Liver (tissue), 9 donors: ENCODE data around the gene PATJ. TPM values are rescaled to one million over a fixed set of nuclear protein-coding genes. Genes with fewer than 3 reads are reported as not detected.

ENCODE experiments used
- DNase-seq: peaks from one replicate; pipeline ENCODE4 v3.0.0-alpha.2; 2017; ENCODE audit warnings: low spot score
- H3K27ac ChIP-seq, 2 donors: one replicate each; pipeline ENCODE4 v1.7.0; 2013; ENCODE audit warnings: inconsistent platforms in 2 of 2, low read length in 2 of 2, control low read depth in 1 of 2, low read depth in 1 of 2, mild to moderate bottlenecking in 1 of 2
- H3K27me3 ChIP-seq, 4 donors: one replicate each; pipeline versions ENCODE4 v1.6.1 to v1.7.0; 2013; ENCODE audit warnings: low read length in 3 of 4, inconsistent platforms in 1 of 4, mild to moderate bottlenecking in 1 of 4, moderate library complexity in 1 of 4; ENCODE audit not compliant: control insufficient read depth in 4 of 4, insufficient read depth in 4 of 4
- H3K36me3 ChIP-seq, 4 donors: one replicate each; pipeline versions ENCODE4 v1.6.1 to v1.7.0; 2013; ENCODE audit warnings: low read length in 3 of 4, mild to moderate bottlenecking in 3 of 4, low read depth in 1 of 4, moderate library complexity in 1 of 4; ENCODE audit not compliant: control insufficient read depth in 4 of 4, insufficient read depth in 3 of 4
- H3K4me1 ChIP-seq, 4 donors: one replicate each; pipeline versions ENCODE4 v1.6.1 to v1.7.0; 2013; ENCODE audit warnings: low read length in 3 of 4, mild to moderate bottlenecking in 3 of 4, moderate library complexity in 1 of 4; ENCODE audit not compliant: control insufficient read depth in 4 of 4, insufficient read depth in 4 of 4
- H3K4me3 ChIP-seq, 3 donors: one replicate each; pipeline versions ENCODE4 v1.6.1 to v1.7.0; 2013; ENCODE audit warnings: low read length in 3 of 3, control low read depth in 1 of 3, low read depth in 1 of 3, mild to moderate bottlenecking in 1 of 3
- H3K9ac ChIP-seq, 2 donors: one replicate each; pipeline ENCODE4 v1.7.0; 2013; ENCODE audit warnings: low read length in 2 of 2, mild to moderate bottlenecking in 2 of 2, moderate library complexity in 2 of 2, control low read depth in 1 of 2, low read depth in 1 of 2
- H3K9me3 ChIP-seq, 4 donors: one replicate each; pipeline versions ENCODE4 v1.6.1 to v1.7.0; 2013; ENCODE audit warnings: low read length in 3 of 4; ENCODE audit not compliant: control insufficient read depth in 4 of 4
- EGR1 ChIP-seq, 2 donors: IDR thresholded peaks; 2 replicates each; pipeline ENCODE4 v1.6.1; 2016 to 2018; ENCODE audit warnings: antibody characterized with exemption in 2 of 2, low read depth in 2 of 2
- FOXA1 ChIP-seq: IDR thresholded peaks from 2 replicates; pipeline ENCODE4 v1.6.1; 2016; ENCODE audit warnings: antibody characterized with exemption
- FOXA2 ChIP-seq: IDR thresholded peaks from 2 replicates; pipeline ENCODE4 v1.6.1; 2016; ENCODE audit warnings: antibody characterized with exemption
- GABPA ChIP-seq, 2 donors: IDR thresholded peaks in 1 of 2; conservative IDR thresholded peaks in 1 of 2; 2 replicates each; pipeline ENCODE4 v1.6.1; 2016; ENCODE audit warnings: antibody characterized with exemption in 2 of 2, mild to moderate bottlenecking in 1 of 2, moderate library complexity in 1 of 2
- HNF4A ChIP-seq, 2 donors: conservative IDR thresholded peaks; 2 replicates each; pipeline ENCODE4 v1.6.1; 2016; ENCODE audit warnings: antibody characterized with exemption in 2 of 2, mild to moderate bottlenecking in 2 of 2
- HNF4G ChIP-seq: IDR thresholded peaks from 2 replicates; pipeline ENCODE4 v1.6.1; 2016; ENCODE audit warnings: antibody characterized with exemption
- JUND ChIP-seq, 2 donors: IDR thresholded peaks; 2 replicates each; pipeline ENCODE4 v1.6.1; 2016; ENCODE audit warnings: antibody characterized with exemption in 2 of 2
- NR2F2 ChIP-seq: IDR thresholded peaks from 2 replicates; pipeline ENCODE4 v1.6.1; 2016; ENCODE audit warnings: antibody characterized with exemption
- RAD21 ChIP-seq, 2 donors: IDR thresholded peaks; 2 replicates each; pipeline ENCODE4 v1.6.1; 2016; ENCODE audit warnings: antibody characterized with exemption in 2 of 2, mild to moderate bottlenecking in 2 of 2
- RXRA ChIP-seq, 2 donors: IDR thresholded peaks; 2 replicates each; pipeline ENCODE4 v1.6.1; 2017 to 2018; ENCODE audit warnings: antibody characterized with exemption in 2 of 2, mild to moderate bottlenecking in 1 of 2
- SP1 ChIP-seq: IDR thresholded peaks from 2 replicates; pipeline ENCODE4 v1.6.1; 2018; ENCODE audit warnings: antibody characterized with exemption, mild to moderate bottlenecking
- TAF1 ChIP-seq: conservative IDR thresholded peaks from 2 replicates; pipeline ENCODE4 v1.6.1; 2016; ENCODE audit warnings: antibody characterized with exemption, mild to moderate bottlenecking
- YY1 ChIP-seq: IDR thresholded peaks from 2 replicates; pipeline ENCODE4 v1.6.1; 2016; ENCODE audit warnings: antibody characterized with exemption, mild to moderate bottlenecking
- WGBS: extraction: QIAGEN DNeasy Blood & Tissue Kit; methylation state at CpG from one replicate; pipeline ENCODE4 v1.1.7; 2013; 5-methylcytosine and 5-hydroxymethylcytosine counted together
- polyA plus RNA-seq, 2 donors: library from polyadenylated mRNA; stranded (reverse) in 1 of 2; unstranded in 1 of 2; fragments of 200-250 nt in 1 of 2; fragments of >200 nt in 1 of 2; fragmentation: Nextera tagmentation in 1 of 2; extraction: Ambion mirVana in 1 of 2; gene quantifications; one replicate each; pipeline versions ENCODE4 v1.2.1 to v1.2.3, GENCODE V29; 2013 to 2015
- total RNA-seq, 2 donors: library from RNA; depleted of rRNA; stranded (reverse); fragments of >200 nt; gene quantifications; one replicate each; pipeline ENCODE4 v1.2.3, GENCODE V29; 2014
- TF ChIP-seq, protein P1 (sequence below): IDR thresholded peaks from 2 replicates; pipeline ENCODE4 v1.6.1; 2016; ENCODE audit warnings: antibody characterized with exemption, mild to moderate bottlenecking
- TF ChIP-seq, protein P2 (sequence below): IDR thresholded peaks from 2 replicates; pipeline ENCODE4 v1.6.1; 2016; ENCODE audit warnings: antibody characterized with exemption
- TF ChIP-seq, protein P3 (sequence below): IDR thresholded peaks from 2 replicates; pipeline ENCODE4 v1.6.1; 2016; ENCODE audit warnings: antibody characterized with exemption
- TF ChIP-seq, protein P4 (sequence below): fragments of 150-350 bp; IDR thresholded peaks from 2 replicates; pipeline ENCODE4 v1.5.1; 2017; ENCODE audit warnings: improper control_type of control experiment, low read depth, low read length; ENCODE audit not compliant: missing input control
- TF ChIP-seq, protein P5 (sequence below): IDR thresholded peaks from 2 replicates; pipeline ENCODE4 v1.6.1; 2016; ENCODE audit warnings: antibody characterized with exemption
- donor health status: healthy.
- donor health status: healthy.
- donor health status: healthy.
- donor health status: healthy.
- donor health status: healthy.

The PATJ gene
- total and polyA plus RNA-seq, 4 donors: 5.7 to 29.8 (median 9.0) TPM

DNA sequence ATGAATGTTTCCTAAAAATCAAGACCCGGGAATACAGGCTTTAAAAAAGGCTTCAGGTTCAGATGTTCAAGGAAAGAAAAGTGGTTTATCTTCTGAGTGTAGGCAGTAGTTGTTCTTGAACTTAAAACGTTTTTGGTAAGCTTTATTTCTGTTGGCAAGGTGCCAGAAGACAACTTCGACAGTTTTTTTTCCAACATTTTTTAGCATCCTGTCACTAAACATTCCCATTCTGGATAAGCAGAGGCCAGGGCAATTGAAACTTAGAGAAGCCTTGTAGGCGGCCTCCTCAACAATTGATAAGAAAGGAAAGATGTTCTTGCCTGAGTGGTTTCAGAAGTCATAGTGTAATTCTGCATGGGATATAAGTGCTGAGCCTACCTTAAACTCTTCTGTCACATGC is 66.7 kb downstream of the PATJ start:
- H3K27ac ChIP-seq: no peak overlapping the region
- H3K9ac ChIP-seq: no peak overlapping the region
- no peaks in the 10 kb centered on the region for H3K4me1 ChIP-seq
- H3K9me3 ChIP-seq: no peaks in the 10 kb centered on the region
- 68% methylated on average over 4 of the region's 4 CpGs for WGBS
- no peak overlapping the region for H3K4me3 ChIP-seq
- DNase-seq: no peak
- no peaks in the 10 kb centered on the region for H3K27me3 ChIP-seq
- no peak for TF ChIP-seq RXRA (IDR thresholded peaks at IDR 0.05)
- TF ChIP-seq FOXA1: no peak
- no peak for TF ChIP-seq HNF4A (conservative IDR thresholded peaks at IDR 0.05)
- TF ChIP-seq JUND (IDR thresholded peaks at IDR 0.05): no peak
- TF ChIP-seq, protein P1, sequence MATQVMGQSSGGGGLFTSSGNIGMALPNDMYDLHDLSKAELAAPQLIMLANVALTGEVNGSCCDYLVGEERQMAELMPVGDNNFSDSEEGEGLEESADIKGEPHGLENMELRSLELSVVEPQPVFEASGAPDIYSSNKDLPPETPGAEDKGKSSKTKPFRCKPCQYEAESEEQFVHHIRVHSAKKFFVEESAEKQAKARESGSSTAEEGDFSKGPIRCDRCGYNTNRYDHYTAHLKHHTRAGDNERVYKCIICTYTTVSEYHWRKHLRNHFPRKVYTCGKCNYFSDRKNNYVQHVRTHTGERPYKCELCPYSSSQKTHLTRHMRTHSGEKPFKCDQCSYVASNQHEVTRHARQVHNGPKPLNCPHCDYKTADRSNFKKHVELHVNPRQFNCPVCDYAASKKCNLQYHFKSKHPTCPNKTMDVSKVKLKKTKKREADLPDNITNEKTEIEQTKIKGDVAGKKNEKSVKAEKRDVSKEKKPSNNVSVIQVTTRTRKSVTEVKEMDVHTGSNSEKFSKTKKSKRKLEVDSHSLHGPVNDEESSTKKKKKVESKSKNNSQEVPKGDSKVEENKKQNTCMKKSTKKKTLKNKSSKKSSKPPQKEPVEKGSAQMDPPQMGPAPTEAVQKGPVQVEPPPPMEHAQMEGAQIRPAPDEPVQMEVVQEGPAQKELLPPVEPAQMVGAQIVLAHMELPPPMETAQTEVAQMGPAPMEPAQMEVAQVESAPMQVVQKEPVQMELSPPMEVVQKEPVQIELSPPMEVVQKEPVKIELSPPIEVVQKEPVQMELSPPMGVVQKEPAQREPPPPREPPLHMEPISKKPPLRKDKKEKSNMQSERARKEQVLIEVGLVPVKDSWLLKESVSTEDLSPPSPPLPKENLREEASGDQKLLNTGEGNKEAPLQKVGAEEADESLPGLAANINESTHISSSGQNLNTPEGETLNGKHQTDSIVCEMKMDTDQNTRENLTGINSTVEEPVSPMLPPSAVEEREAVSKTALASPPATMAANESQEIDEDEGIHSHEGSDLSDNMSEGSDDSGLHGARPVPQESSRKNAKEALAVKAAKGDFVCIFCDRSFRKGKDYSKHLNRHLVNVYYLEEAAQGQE: no peak
- TF ChIP-seq TAF1: no peak
- TF ChIP-seq HNF4G: no peak
- no peak for TF ChIP-seq NR2F2
- TF ChIP-seq, protein P2, sequence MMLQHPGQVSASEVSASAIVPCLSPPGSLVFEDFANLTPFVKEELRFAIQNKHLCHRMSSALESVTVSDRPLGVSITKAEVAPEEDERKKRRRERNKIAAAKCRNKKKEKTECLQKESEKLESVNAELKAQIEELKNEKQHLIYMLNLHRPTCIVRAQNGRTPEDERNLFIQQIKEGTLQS: no peak
- TF ChIP-seq FOXA2: no peak
- TF ChIP-seq RAD21 (IDR thresholded peaks at IDR 0.05): no peak
- TF ChIP-seq, protein P3, sequence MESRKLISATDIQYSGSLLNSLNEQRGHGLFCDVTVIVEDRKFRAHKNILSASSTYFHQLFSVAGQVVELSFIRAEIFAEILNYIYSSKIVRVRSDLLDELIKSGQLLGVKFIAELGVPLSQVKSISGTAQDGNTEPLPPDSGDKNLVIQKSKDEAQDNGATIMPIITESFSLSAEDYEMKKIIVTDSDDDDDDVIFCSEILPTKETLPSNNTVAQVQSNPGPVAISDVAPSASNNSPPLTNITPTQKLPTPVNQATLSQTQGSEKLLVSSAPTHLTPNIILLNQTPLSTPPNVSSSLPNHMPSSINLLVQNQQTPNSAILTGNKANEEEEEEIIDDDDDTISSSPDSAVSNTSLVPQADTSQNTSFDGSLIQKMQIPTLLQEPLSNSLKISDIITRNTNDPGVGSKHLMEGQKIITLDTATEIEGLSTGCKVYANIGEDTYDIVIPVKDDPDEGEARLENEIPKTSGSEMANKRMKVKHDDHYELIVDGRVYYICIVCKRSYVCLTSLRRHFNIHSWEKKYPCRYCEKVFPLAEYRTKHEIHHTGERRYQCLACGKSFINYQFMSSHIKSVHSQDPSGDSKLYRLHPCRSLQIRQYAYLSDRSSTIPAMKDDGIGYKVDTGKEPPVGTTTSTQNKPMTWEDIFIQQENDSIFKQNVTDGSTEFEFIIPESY: no peak
- TF ChIP-seq, protein P4, sequence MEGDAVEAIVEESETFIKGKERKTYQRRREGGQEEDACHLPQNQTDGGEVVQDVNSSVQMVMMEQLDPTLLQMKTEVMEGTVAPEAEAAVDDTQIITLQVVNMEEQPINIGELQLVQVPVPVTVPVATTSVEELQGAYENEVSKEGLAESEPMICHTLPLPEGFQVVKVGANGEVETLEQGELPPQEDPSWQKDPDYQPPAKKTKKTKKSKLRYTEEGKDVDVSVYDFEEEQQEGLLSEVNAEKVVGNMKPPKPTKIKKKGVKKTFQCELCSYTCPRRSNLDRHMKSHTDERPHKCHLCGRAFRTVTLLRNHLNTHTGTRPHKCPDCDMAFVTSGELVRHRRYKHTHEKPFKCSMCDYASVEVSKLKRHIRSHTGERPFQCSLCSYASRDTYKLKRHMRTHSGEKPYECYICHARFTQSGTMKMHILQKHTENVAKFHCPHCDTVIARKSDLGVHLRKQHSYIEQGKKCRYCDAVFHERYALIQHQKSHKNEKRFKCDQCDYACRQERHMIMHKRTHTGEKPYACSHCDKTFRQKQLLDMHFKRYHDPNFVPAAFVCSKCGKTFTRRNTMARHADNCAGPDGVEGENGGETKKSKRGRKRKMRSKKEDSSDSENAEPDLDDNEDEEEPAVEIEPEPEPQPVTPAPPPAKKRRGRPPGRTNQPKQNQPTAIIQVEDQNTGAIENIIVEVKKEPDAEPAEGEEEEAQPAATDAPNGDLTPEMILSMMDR: no peak
- no peak for TF ChIP-seq GABPA (IDR thresholded peaks at IDR 0.05 in 1 of 2, conservative IDR thresholded peaks at IDR 0.05 in 1 of 2)
- TF ChIP-seq EGR1 (IDR thresholded peaks at IDR 0.05; ENCODE audit: low read depth in 2 of 2): no peak
- TF ChIP-seq, protein P5, sequence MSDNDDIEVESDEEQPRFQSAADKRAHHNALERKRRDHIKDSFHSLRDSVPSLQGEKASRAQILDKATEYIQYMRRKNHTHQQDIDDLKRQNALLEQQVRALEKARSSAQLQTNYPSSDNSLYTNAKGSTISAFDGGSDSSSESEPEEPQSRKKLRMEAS: no peak
- no peak for TF ChIP-seq YY1
- no peak for TF ChIP-seq SP1
- H3K36me3 ChIP-seq: peaks cover 0 to 15% (median 5%) of the 10 kb centered on the region in 4 donors
